HG02840 (cell line): ENCODE measurements around the gene U2AF2.
"Not testable (repeated sequence)": the region's sequence is repeated elsewhere in the genome, so short reads cannot be mapped to it uniquely, and the experiment has no call there.

Experiments
- ATAC-seq: cut with Tn5 transposase; IDR thresholded peaks from one replicate; pipeline ENCODE4 v1.9.1; 2021; ENCODE audit warnings: mild to moderate bottlenecking, moderate library complexity, moderate number of reproducible peaks; ENCODE audit not compliant: unreplicated experiment, low FRiP score

The U2AF2 gene

DNA sequence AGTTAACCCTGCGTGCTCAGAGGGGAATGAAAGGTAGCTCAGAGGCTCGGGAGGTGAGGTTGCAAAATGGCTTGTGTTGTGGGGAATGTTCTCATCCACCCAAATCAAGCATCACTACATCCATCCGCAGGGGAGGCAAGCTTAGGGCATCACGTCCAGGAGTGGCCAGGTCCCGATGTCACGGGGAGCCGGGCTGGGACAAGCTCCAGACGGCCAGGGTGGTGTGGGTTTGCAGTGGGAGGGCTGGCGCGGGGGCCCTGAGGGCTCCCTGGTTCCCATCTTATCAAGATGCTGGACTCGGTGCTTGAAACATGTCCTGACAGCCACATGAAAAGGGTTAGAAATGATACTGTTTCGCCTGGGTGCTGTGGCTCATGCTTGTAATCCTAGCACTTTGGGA lies 46.0 kb downstream of the U2AF2 start:
- ATAC-seq, result no peak

- no peak for ATAC-seq
Observed at GRCh38 chr19:55702131-55702627, 47.3 kb downstream of the U2AF2 start.

GRCh38 chr19:55703790-55704215 lies 49.0 kb downstream of the U2AF2 start:
- no peak for ATAC-seq

DNA sequence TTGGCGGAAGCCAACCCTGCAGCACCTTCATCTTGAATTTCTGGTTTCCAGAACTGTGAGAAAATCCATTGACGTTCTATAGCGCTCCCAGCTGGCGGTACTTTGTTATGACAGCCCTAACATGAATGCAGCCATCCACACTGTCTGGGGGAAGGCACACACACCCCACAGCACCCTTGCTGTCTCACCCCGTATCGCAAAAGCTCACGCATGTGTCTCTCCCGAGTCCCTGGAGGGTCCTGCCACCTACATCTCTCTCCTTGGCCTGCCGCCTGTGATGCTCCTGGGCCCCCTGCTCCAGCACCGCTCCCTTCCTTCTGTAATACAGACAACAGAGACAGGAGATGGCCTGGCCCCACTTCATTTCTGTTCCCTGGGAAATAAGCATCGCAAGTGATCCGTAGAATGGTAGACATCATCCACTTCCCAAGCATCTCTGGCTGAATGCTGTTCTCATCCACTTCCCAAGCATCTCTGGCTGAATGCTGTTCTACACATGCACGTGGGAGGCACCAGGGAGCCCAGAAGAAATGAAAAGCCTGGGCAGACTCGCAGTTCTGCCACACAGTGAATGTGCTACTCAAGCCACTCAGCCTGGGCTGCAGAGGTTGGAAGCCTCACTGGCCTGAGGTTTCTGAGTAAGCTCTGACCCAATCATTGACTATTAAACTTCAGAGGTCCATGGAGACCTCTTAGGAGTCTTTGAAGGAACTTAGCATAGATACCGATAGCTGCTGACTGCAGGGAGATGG lies 49.8 kb downstream of the U2AF2 start:
- no peak for ATAC-seq

DNA sequence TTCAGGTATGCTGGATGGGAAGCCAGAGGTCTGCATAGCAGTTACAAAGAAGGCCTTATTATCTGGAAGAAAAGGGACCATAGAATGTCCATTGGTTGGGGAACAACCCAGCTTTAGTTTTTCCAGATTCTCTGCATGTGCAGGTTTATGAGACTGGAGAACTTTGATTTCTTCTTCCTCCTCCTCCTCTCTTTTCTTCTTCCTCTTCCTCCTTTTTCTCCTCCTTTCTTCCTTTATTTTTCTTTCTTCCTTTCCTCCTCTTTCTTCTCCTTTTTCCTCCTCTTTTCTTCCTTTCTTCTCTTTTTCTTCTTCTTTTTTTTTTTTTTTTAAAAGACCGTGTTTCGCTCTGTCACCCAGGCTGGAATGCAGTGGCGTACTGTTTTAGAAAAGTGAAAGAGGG lies 51.1 kb downstream of the U2AF2 start:
- no peak for ATAC-seq

GRCh38 chr19:55711719-55712118 lies 56.9 kb downstream of the U2AF2 start:
- no peak for ATAC-seq

GRCh38 chr19:55712804-55713631 lies 58.2 kb downstream of the U2AF2 start:
- ATAC-seq, result no peak

GRCh38 chr19:55716531-55716930 lies 61.7 kb downstream of the U2AF2 start:
- no peak for ATAC-seq

DNA sequence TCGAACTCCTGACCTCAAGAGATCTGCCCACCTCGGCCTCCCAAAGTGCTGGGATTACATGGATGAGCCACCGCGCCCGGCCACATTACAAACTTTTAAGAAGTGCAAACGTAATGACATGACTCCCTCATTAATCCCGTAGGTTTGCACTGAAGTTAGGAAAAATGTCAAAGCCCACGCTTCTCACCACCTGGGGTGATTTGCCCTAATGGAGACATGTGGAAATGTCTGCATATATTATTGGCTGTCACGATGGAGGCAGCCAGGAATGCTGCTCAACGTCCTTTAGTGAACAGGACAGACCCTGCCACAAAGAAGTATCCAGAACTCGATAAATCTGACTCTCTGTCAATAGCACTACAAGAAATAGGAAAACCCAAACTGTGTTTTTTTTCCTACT lies 62.4 kb downstream of the U2AF2 start:
- no peak for ATAC-seq

- ATAC-seq, result not testable (repeated sequence)
Observed at GRCh38 chr19:55717879-55718711, 63.3 kb downstream of the U2AF2 start.

DNA sequence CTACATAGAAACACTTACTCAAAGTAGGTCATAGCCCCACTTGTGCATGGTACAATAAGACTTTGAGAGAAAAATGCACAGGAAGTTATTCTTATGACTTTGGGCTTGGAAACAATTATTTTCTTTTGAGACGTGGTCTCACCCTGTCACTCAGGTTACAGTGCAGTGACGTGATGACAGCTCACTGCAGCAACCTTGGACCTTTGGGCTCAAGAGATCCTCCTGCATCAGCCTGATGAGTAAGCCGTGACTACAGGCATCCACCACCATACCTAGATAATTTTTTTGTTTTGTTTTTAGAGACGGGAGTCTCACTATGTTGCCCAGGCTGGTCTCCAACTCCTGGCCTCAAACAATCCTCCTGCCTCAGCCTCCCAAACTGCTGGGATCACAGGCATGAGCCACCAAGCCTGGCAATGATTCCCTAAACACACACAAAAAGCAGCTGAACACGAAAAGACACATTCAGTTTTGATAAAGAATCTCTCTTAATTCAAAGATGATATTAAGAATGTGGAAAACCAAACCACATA lies 65.4 kb downstream of the U2AF2 start:
- no peak for ATAC-seq

- no peak for ATAC-seq
Observed at GRCh38 chr19:55720801-55721200, 66.0 kb downstream of the U2AF2 start.

- no peak for ATAC-seq
Observed at GRCh38 chr19:55723491-55723890, 68.7 kb downstream of the U2AF2 start.
